Left colon (tissue), 2 donors: ENCODE measurements around the gene FNDC8. TPM values are rescaled to one million over a fixed set of nuclear protein-coding genes. Genes with fewer than 3 reads are reported as not detected.
"Not testable (repeated sequence)": the region's sequence is repeated elsewhere in the genome, so short reads cannot be mapped to it uniquely, and the experiment has no call there.

ENCODE experiments used
- ATAC-seq: fragments of 200-7000 bp; cut with Tn5 transposase; one replicate; pipeline ENCODE4 v1.9.1; 2020; ENCODE audit warnings: mild to moderate bottlenecking, moderate library complexity
- DNase-seq, 2 donors: peaks; one replicate each; pipeline ENCODE4 v3.0.0-alpha.2; 2020
- intact Hi-C, 2 donors: fragments of 100-400 bp; cut with DNase I in 1 of 2; cut with micrococcal nuclease in 1 of 2; formaldehyde crosslinking; loops; one replicate each; pipeline versions ENCODE4 v1.11.2 to v1.14.0; 2022; cut with DNase I, micrococcal nuclease
- total RNA-seq, 2 donors: library from RNA; stranded (reverse); fragmentation: NEBNext Ultra II Directional; extraction: Animal tissue kit (Norgen Biotek cat#: 25700); gene quantifications; one replicate each; pipeline ENCODE4 v1.2.1, GENCODE V29; 2021
- donor health status: DM: no; HTN: no; CAD: no.
- donor health status: DM: yes; HTN: yes; CAD: no.

The FNDC8 gene
- total RNA-seq, 2 donors from 2014 or later: not detected

- ATAC-seq (no peak), DNase-seq (no peak)
- intact Hi-C loops: loop anchor here in 1 of 2 donors (10.0 kb wide), 1 partner anchor 374 kb away; the partner anchor contains the start of gene SLFN12L
Observed at GRCh38 chr17:35160354-35161201, 39.2 kb downstream of the FNDC8 start.

- ATAC-seq (no peak), DNase-seq (no peak)
- intact Hi-C loops: loop anchor here in 1 of 2 donors (10.0 kb wide), 1 partner anchor 373 kb away; the partner anchor contains the start of gene SLFN12L
Observed at GRCh38 chr17:35161281-35161761, 39.9 kb downstream of the FNDC8 start.

GRCh38 chr17:35162755-35163154 is 41.3 kb downstream of the FNDC8 start:
- DNase-seq (no peak), ATAC-seq (no peak)
- intact Hi-C loops: loop anchor here in 1 of 2 donors (10.0 kb wide), 1 partner anchor 372 kb away; the partner anchor contains the start of gene SLFN12L

GRCh38 chr17:35163886-35164285 is 42.5 kb downstream of the FNDC8 start:
- intact Hi-C loops: loop anchor here in 1 of 2 donors (10.0 kb wide), 1 partner anchor 371 kb away; the partner anchor contains the start of gene SLFN12L
- DNase-seq (no peak), ATAC-seq (no peak)

- intact Hi-C loops: loop anchor here in 1 of 2 donors (10.0 kb wide), 1 partner anchor 370 kb away; the partner anchor contains the start of gene SLFN12L
- DNase-seq (no peak), ATAC-seq (no peak)
Observed at GRCh38 chr17:35164716-35165115, 43.3 kb downstream of the FNDC8 start.

- DNase-seq (no peak), ATAC-seq (no peak)
- intact Hi-C loops: loop anchor here in 1 of 2 donors (10.0 kb wide), 1 partner anchor 368 kb away; the partner anchor contains the start of gene SLFN12L
Observed at GRCh38 chr17:35166526-35166925, 45.1 kb downstream of the FNDC8 start.

- ATAC-seq (no peak), DNase-seq (no peak)
- intact Hi-C loops: loop anchor here in 1 of 2 donors (10.0 kb wide), 1 partner anchor 368 kb away; the partner anchor contains the start of gene SLFN12L
Observed at GRCh38 chr17:35167046-35167445, 45.6 kb downstream of the FNDC8 start.

GRCh38 chr17:35167666-35168065 is 46.3 kb downstream of the FNDC8 start:
- no peak for DNase-seq
- ATAC-seq: no peak
- intact Hi-C loops: loop anchor here in 1 of 2 donors (10.0 kb wide), 1 partner anchor 367 kb away; the partner anchor contains the start of gene SLFN12L

- intact Hi-C loops: loop anchor here in 1 of 2 donors (10.0 kb wide), 1 partner anchor 365 kb away; the partner anchor contains the start of gene SLFN12L
- ATAC-seq (no peak), DNase-seq (no peak)
Observed at GRCh38 chr17:35169835-35170363, 48.5 kb downstream of the FNDC8 start.

- DNase-seq (no peak), ATAC-seq (no peak)
- intact Hi-C loops: no loop called here
Observed at GRCh38 chr17:35170968-35171771, 49.8 kb downstream of the FNDC8 start.

- DNase-seq: no peak
- ATAC-seq: no peak
- intact Hi-C loops: no loop called here
Observed at GRCh38 chr17:35171834-35172233, 50.4 kb downstream of the FNDC8 start.

- DNase-seq, intact Hi-C loops, ATAC-seq: not testable (repeated sequence)
Observed at GRCh38 chr17:35172321-35172720, 50.9 kb downstream of the FNDC8 start.

- intact Hi-C loops: no loop called here
Observed at GRCh38 chr17:35174835-35175334, 53.5 kb downstream of the FNDC8 start.

GRCh38 chr17:35175638-35176415 is 54.4 kb downstream of the FNDC8 start:
- ATAC-seq: no peak
- intact Hi-C loops: no loop called here
- no peak for DNase-seq

More at GRCh38 chr17:35174835-35175334, 53.5 kb downstream of the FNDC8 start:
- ATAC-seq (no peak), DNase-seq (no peak)

- ATAC-seq: no peak
- intact Hi-C loops: no loop called here
- DNase-seq: no peak
Observed at GRCh38 chr17:35176897-35177296, 55.5 kb downstream of the FNDC8 start.

- DNase-seq, ATAC-seq, intact Hi-C loops: not testable (repeated sequence)
Observed at GRCh38 chr17:35179379-35179778, 58.0 kb downstream of the FNDC8 start.
